ENCODE measurements around the gene BRD9. TPM values are rescaled to one million over a fixed set of nuclear protein-coding genes. Genes with fewer than 3 reads are reported as not detected.

BRD9 gene
- total and polyA plus RNA-seq, 2 of the 4 experiments (the other 2 are of a cell fraction) = 22.0 to 43.4 TPM

DNA sequence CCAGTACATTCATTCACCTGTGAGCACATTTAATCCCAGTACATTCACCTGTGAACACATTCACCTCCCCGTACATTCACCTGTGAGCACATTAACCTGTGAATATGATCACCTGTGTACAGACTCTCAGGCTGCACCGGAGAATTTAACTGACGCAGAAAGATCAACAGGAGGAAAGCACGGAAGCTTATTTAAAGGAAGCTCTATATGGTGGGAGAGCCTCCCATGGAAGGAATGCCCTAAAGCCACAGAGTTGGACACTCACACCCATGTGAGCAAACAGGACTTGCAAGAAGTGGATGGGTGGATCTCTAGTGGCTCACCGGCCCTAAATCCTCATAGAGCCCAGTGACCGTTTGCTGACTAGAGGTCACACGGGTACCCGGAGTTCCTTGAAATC, 38.3 kb upstream of the BRD9 start:
- Histone ChIP-seq H3K4me2 (ENCODE audit: low read depth, low read length) (no peak overlapping the region), H2AK9ac (replicated peaks; ENCODE audit: low read depth, low read length, poor library complexity) (no peak overlapping the region), H3K23ac (ENCODE audit: low read depth, low read length) (no peak overlapping the region), H2BK120ac (ENCODE audit: low read depth, low read length) (no peak overlapping the region), H4K20me1 (ENCODE audit: insufficient read depth, low read length) (no peaks in the 10 kb centered on the region), H3K9ac (ENCODE audit: low read depth, low read length) (no peak overlapping the region), H3K79me1 (ENCODE audit: low read depth in 1 of 2, low read length in 2 of 2) (no peaks in the 10 kb centered on the region), H2AFZ (replicated peaks; ENCODE audit: low read length, poor library complexity) (no peak overlapping the region), H3K4me3 (ENCODE audit: insufficient read depth, low read depth, low read length) (no peak overlapping the region), H3K14ac (replicated peaks; ENCODE audit: low read depth, low read length) (no peak overlapping the region), H3K27me3 (ENCODE audit: control insufficient read depth, insufficient read depth, low read length) (peaks cover 32% of the 10 kb centered on the region), H3K18ac (ENCODE audit: low read depth, low read length) (no peak overlapping the region), H2AK5ac (ENCODE audit: low read depth, low read length) (no peak overlapping the region), H2BK5ac (ENCODE audit: low read depth, low read length, poor library complexity, severe bottlenecking) (no peak overlapping the region), H3K9me1 (ENCODE audit: insufficient read depth, low read length) (no peaks in the 10 kb centered on the region; the same call in 1 of the 2 replicates), H2BK20ac (ENCODE audit: low read depth, low read length) (no peak overlapping the region), H4K8ac (ENCODE audit: low read depth in 2 of 2, low read length in 2 of 2) (no peak overlapping the region), H4K5ac (ENCODE audit: low read depth, low read length) (no peak overlapping the region), H3K4me1 (ENCODE audit: control insufficient read depth, insufficient read depth, low read length) (peaks cover 7% of the 10 kb centered on the region; the same call in 1 of the 2 replicates), H3K4ac (ENCODE audit: low read depth, low read length) (no peak overlapping the region), H3K9me3 (ENCODE audit: control insufficient read depth, insufficient read depth, low read length) (no peaks in the 10 kb centered on the region), H3K27ac (ENCODE audit: insufficient read depth, low read length) (no peak overlapping the region), H2BK15ac (ENCODE audit: low read depth, low read length) (no peak overlapping the region), H3K56ac (ENCODE audit: extremely low read depth, insufficient read depth, low read length) (no peak overlapping the region), H4K91ac (ENCODE audit: insufficient read depth, low read depth, low read length) (no peak overlapping the region), H3K36me3 (ENCODE audit: control insufficient read depth, insufficient read depth, low read length) (no peaks in the 10 kb centered on the region)
- no TSS peak for BruUV-seq (replicated peaks)
- dilution Hi-C loops (cut with HindIII; ENCODE audit: low sequenced_read_pairs, unreplicated experiment) = no loop called here
- DNase-seq = no peak
- in situ Hi-C loops (cut with MboI; ENCODE audit: low sequenced_read_pairs) = loop anchor here (10.0 kb wide), 3 partner anchors 204 to 714 kb away; no protein-coding TSS in a partner anchor
- ATAC-seq (ENCODE audit: low read depth) = no peak
- ChIA-PET CTCF (interaction anchor here (0.7 to 2.1 kb wide), 3 partner anchors 7 to 237 kb away, joined by 3 to 7 read pairs (median 4); no protein-coding TSS in a partner anchor), POLR2A (ENCODE audit: unreplicated experiment) (no interaction called here)
- intact Hi-C loops (cut with micrococcal nuclease) = no loop called here
- 100% methylated on average over 1 of the region's 8 CpGs; no CpG with 5 or more reads in 1 of the 2 experiments for WGBS, 2 experiments (ENCODE audit: extremely low coverage in 2 of 2, insufficient read length in 1 of 2)
- TF ChIP-seq BHLHE40 (IDR thresholded peaks at IDR 0.05; ENCODE audit: low read depth, low read length) = no peak
- TF ChIP-seq, protein P1, sequence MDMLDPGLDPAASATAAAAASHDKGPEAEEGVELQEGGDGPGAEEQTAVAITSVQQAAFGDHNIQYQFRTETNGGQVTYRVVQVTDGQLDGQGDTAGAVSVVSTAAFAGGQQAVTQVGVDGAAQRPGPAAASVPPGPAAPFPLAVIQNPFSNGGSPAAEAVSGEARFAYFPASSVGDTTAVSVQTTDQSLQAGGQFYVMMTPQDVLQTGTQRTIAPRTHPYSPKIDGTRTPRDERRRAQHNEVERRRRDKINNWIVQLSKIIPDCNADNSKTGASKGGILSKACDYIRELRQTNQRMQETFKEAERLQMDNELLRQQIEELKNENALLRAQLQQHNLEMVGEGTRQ (IDR thresholded peaks at IDR 0.05; ENCODE audit: low read depth, low read length) = no peak

Measured in IMR-90 (cell line).